NT2/D1 (cell line): ENCODE results near the gene SLC39A13.

ENCODE experiments used
- SUZ12 ChIP-seq: IDR thresholded peaks from 2 replicates; pipeline ENCODE4 v1.6.1; 2011; ENCODE audit not compliant: insufficient read length, insufficient read depth; ENCODE audit errors: extremely low read depth
- ZNF274 ChIP-seq: IDR thresholded peaks from 2 replicates; pipeline ENCODE4 v1.6.1; 2011; ENCODE audit warnings: mild to moderate bottlenecking, low read depth, low read length

- TF ChIP-seq ZNF274: no peak
- TF ChIP-seq SUZ12: no peak
Measured at GRCh38 chr11:47410370-47411264, 2.2 kb downstream of the SLC39A13 start.
